ENCODE results near the gene HJURP.

- no peak for TF ChIP-seq CTCF (IDR thresholded peaks at IDR 0.05)
- no peak for TF ChIP-seq POLR2A (IDR thresholded peaks at IDR 0.05)
Measured at GRCh38 chr2:233823731-233824121, 30.6 kb downstream of the HJURP start.

All from sigmoid colon (tissue), 3 donors.